ENCODE data around the gene KLF16. TPM values are rescaled to one million over a fixed set of nuclear protein-coding genes. Genes with fewer than 3 reads are reported as not detected.

The KLF16 gene
- total RNA-seq, 4 donors from 2014 or later = 4.6 to 8.4 (median 7.0) TPM

- no peak for DNase-seq (ENCODE audit: low spot score in 2 of 2)
- H3K27me3 ChIP-seq = no peaks in the 10 kb centered on the region
- H3K27ac ChIP-seq = peak overlapping the region in 3 of 4 donors; percentile 56 to 94 (median 85)
- 59 to 61% methylated on average over 27 to 28 of the region's 28 CpGs for WGBS, 2 donors
- H3K4me1 ChIP-seq = peaks cover 0 to 78% (median 65%) of the 10 kb centered on the region in 4 donors
- H3K4me3 ChIP-seq = peak overlapping the region in 1 of 4 donors; percentile 70
- no peaks in the 10 kb centered on the region for H3K36me3 ChIP-seq
- TF ChIP-seq EP300 (IDR thresholded peaks at IDR 0.05) (no peak), CTCF (IDR thresholded peaks at IDR 0.05) (no peak), POLR2A (IDR thresholded peaks at IDR 0.05) (no peak)
- H3K9me3 ChIP-seq = no peaks in the 10 kb centered on the region
Measured at GRCh38 chr19:1860821-1861598, 2.4 kb downstream of the KLF16 start.

GRCh38 chr19:1860042-1860775, 3.2 kb downstream of the KLF16 start:
- TF ChIP-seq EP300 (IDR thresholded peaks at IDR 0.05) (no peak), CTCF (IDR thresholded peaks at IDR 0.05) (no peak), POLR2A (IDR thresholded peaks at IDR 0.05) (no peak)
- peaks cover 0 to 84% (median 71%) of the 10 kb centered on the region in 4 donors for H3K4me1 ChIP-seq
- DNase-seq (ENCODE audit: low spot score in 2 of 2) = no peak

GRCh38 chr19:1859331-1859781, 4.0 kb downstream of the KLF16 start:
- H3K27ac ChIP-seq = peak overlapping the region; percentile 56 to 94 (median 75)
- 47 to 50% methylated on average over 18 of the region's 18 CpGs for WGBS, 2 donors
- no peaks in the 10 kb centered on the region for H3K9me3 ChIP-seq
- peaks cover 0 to 5% of the 10 kb centered on the region in 2 donors for H3K27me3 ChIP-seq
- no peak for DNase-seq (ENCODE audit: low spot score in 2 of 2)
- no peak overlapping the region for H3K4me3 ChIP-seq
- peaks cover 0 to 84% (median 67%) of the 10 kb centered on the region in 4 donors for H3K4me1 ChIP-seq
- TF ChIP-seq POLR2A (IDR thresholded peaks at IDR 0.05) (no peak), EP300 (IDR thresholded peaks at IDR 0.05) (no peak), CTCF (IDR thresholded peaks at IDR 0.05) (no peak)
- H3K36me3 ChIP-seq = peaks cover 0 to 2% (median 0%) of the 10 kb centered on the region in 3 donors

More at GRCh38 chr19:1860042-1860775, 3.2 kb downstream of the KLF16 start:
- Histone ChIP-seq H3K27ac (peak overlapping the region; percentile 56 to 94 (median 75)), H3K9me3 (no peaks in the 10 kb centered on the region), H3K4me3 (no peak overlapping the region), H3K27me3 (no peaks in the 10 kb centered on the region), H3K36me3 (no peaks in the 10 kb centered on the region)
- WGBS, 2 donors = 10 to 26% methylated on average over 11 to 24 of the region's 32 CpGs

- Histone ChIP-seq H3K36me3 (peaks cover 0 to 6% (median 0%) of the 10 kb centered on the region in 3 donors), H3K9me3 (no peaks in the 10 kb centered on the region), H3K4me1 (peaks cover 0 to 90% (median 71%) of the 10 kb centered on the region in 4 donors), H3K27ac (peak overlapping the region; percentile 65 to 94 (median 88)), H3K27me3 (peaks cover 0 to 5% of the 10 kb centered on the region in 2 donors), H3K4me3 (no peak overlapping the region)
- TF ChIP-seq CTCF (IDR thresholded peaks at IDR 0.05) = no peak
- TF ChIP-seq POLR2A (IDR thresholded peaks at IDR 0.05) = no peak
- no peak for TF ChIP-seq EP300 (IDR thresholded peaks at IDR 0.05)
- 69 to 74% methylated on average over 5 to 9 of the region's 10 CpGs for WGBS, 2 donors
- DNase-seq (ENCODE audit: low spot score in 2 of 2) = no peak
Measured at GRCh38 chr19:1858412-1859081, 4.8 kb downstream of the KLF16 start.

All from tibial nerve (tissue), 4 donors.